ENCODE results near the gene RNF169. TPM values are rescaled to one million over a fixed set of nuclear protein-coding genes. Genes with fewer than 3 reads are reported as not detected.
"Not testable (repeated sequence)": the region's sequence is repeated elsewhere in the genome, so short reads cannot be mapped to it uniquely, and the experiment has no call there.

The RNF169 gene
- polyA plus RNA-seq, 1 donor from 2014 or later = 1.1 TPM

DNA sequence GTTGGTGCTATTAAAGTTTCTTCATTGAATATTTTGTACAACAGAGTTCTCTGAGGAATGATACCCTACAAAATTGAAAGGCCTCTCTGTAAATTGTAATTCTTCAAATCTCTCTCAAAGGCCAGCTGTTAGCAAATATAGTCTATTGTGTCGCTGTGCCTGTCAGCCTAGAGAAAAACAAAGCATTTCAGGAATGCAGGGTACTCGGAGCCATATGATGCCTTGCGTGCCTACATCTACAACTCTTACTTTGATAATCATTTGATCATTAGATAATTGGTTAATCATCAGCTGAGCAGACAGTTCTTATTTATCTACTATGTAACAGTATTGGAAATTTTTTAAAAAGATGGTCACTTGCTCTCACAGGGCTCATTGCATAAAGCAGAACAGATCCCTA is 67.3 kb downstream of the RNF169 start:
- Mint-ChIP-seq H3K36me3 (peaks cover 26% of the 10 kb centered on the region), H3K9me3 (no peaks in the 10 kb centered on the region), H3K27ac (no peak overlapping the region), H3K27me3 (no peaks in the 10 kb centered on the region), H3K4me1 (peaks cover 2 to 8% (median 5%) of the 10 kb centered on the region in 3 donors), H3K4me3 (no peak overlapping the region)

DNA sequence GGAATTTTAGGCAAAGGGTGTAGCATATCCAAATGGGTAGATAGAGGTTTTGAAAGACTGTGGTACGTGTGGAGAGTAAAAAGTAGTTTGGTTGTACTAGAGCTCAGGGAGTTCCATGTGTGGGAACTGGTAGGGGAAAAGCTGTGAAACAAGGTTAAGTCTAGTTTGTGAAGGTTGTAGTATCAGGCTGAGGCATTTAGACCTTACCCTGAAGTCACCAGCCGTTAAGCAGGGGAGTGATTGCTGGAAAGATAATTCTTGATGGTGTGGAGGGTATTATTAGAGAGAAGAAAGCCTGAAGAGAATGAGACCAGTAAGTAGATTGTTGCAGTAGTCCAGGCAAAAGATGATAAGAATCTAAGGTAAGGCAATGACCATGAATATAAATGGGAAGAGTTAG is 68.0 kb downstream of the RNF169 start:
- peaks cover 28% of the 10 kb centered on the region for H3K36me3 Mint-ChIP-seq
- peaks cover 2 to 8% (median 6%) of the 10 kb centered on the region in 3 donors for H3K4me1 Mint-ChIP-seq
- no peaks in the 10 kb centered on the region for H3K9me3 Mint-ChIP-seq
- no peak overlapping the region for H3K4me3 Mint-ChIP-seq
- H3K27ac Mint-ChIP-seq = no peak overlapping the region
- no peaks in the 10 kb centered on the region for H3K27me3 Mint-ChIP-seq

DNA sequence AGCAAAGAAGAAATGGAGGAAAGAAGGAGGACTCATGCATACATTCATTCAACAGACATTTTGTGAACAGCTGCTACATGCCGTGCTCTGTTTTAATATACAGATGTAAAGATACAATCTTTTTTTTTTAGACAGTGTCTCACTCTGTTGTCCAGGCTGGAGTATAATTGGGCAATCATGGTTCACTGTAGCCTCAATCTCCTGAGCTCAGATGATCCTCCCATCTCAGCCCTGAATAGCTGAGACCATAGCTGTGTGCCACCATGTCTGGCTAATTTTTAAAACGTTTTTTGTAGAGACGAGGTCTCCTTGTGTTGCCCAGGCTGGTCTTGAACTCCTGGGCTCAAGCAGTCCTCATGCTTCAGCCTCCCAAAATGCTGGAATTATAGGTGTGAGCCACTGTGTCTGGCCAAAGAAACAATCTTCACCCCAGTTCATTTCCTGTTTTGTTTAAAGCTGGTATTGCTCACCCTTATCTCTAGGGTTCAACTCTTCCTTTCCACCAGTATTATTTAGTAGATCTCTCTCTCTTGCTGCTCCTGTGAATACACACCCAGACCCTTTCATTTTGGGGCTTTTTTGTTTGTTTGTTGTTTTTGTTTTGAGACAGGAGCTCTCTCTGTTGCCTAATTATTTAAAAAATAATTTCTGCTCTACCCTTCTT is 69.8 kb downstream of the RNF169 start:
- Mint-ChIP-seq H3K4me1 (peaks cover 2 to 5% (median 4%) of the 10 kb centered on the region in 3 donors), H3K27me3 (no peaks in the 10 kb centered on the region), H3K4me3 (no peak overlapping the region), H3K9me3 (no peaks in the 10 kb centered on the region), H3K36me3 (peaks cover 29% of the 10 kb centered on the region), H3K27ac (peak overlapping the region in 1 of 3 donors; percentile 77)

- Mint-ChIP-seq H3K9me3 (peaks cover 2 to 6% (median 4%) of the 10 kb centered on the region in 3 donors), H3K27me3 (no peaks in the 10 kb centered on the region), H3K36me3 (peaks cover 36% of the 10 kb centered on the region), H3K4me3 (no peak overlapping the region), H3K4me1 (peaks cover 2 to 5% (median 4%) of the 10 kb centered on the region in 3 donors), H3K27ac (peak overlapping the region in 1 of 3 donors; percentile 36)
These were observed 70.8 kb downstream of the RNF169 start for GRCh38 chr11:74819400-74819799.

DNA sequence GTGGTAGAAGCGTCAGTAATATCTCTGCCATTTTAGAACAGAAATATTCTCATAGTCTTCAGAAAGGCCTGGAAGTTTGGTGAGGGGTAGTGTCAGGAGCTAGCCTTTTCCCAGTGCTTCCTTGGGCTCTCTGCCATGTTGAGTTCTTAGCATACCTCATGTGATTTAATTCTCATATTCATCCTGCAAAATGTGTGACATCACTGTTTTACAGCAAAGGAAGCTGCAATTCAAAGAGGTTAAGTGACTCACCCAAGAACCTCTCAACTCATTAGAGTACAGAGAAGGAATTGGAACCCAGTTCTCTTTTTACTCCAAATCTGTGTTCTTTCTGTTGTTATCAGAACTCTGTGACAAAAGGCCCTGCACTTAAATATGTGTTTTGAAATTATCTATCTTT is 72.1 kb downstream of the RNF169 start:
- H3K4me3 Mint-ChIP-seq = no peak overlapping the region
- peaks cover 2 to 5% (median 4%) of the 10 kb centered on the region in 3 donors for H3K4me1 Mint-ChIP-seq
- no peak overlapping the region for H3K27ac Mint-ChIP-seq

DNA sequence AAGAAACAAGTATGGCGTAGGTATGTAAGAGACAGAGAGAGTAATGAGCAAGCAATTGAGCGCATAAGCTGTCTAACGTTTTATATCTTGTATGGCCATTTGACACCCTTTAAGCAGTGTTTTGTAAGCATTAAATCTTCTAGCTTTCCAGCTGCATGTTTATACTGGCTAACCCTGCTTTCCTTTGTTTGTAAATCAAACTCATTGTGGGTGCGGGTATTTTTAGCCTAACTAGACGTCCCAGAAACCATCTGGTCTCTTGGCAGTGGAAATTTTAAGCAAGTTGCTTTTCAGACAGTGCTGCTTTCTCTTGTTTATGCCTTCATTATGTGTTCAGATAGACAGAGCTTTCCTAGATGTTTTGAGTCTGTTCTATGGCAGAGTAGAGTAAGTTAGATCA is 73.5 kb downstream of the RNF169 start:
- H3K4me1 Mint-ChIP-seq = peaks cover 1 to 2% (median 2%) of the 10 kb centered on the region in 3 donors
- H3K9me3 Mint-ChIP-seq = peaks cover 2 to 17% (median 7%) of the 10 kb centered on the region in 3 donors
- peak overlapping the region in 1 of 3 donors; percentile 74 for H3K27ac Mint-ChIP-seq
- no peak overlapping the region for H3K4me3 Mint-ChIP-seq
- no peaks in the 10 kb centered on the region for H3K27me3 Mint-ChIP-seq
- H3K36me3 Mint-ChIP-seq = peaks cover 42% of the 10 kb centered on the region

More for the DNA sequence above, 72.1 kb downstream of the RNF169 start:
- Mint-ChIP-seq H3K27me3 (no peaks in the 10 kb centered on the region), H3K36me3 (peaks cover 48% of the 10 kb centered on the region), H3K9me3 (peaks cover 2 to 16% (median 7%) of the 10 kb centered on the region in 3 donors)

DNA sequence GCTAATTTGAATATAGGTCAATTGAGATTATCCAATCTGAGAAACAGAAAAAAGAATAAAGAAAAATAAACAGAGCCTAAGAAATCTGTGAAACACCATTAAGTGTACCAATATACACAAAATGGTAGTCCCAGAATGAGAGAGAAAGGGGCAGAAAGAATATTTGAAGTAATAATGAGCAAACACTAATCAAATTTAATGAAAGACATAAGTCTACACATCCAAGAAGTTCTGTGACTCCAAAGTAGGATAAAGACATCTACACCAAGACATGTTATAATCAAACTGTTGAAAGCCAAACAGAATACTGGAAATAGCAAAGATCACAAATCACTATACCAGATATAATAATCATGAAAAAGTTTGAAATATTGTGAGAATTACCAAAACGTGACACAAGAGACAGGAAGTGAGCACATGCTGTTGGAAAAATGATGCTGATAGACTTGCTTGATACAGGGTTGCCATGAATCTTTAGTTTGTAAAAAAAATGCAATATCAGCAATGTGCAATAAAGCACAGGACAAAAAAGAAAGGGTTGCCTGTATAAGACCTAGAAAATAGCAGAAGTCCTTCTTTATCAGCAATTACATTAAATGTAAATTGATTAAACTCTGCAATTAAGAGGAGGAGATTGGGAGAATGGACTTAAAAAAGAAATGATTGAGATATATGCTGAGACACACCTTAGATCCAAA is 75.8 kb downstream of the RNF169 start:
- no peaks in the 10 kb centered on the region for H3K27me3 Mint-ChIP-seq
- peaks cover 2 to 21% (median 7%) of the 10 kb centered on the region in 3 donors for H3K9me3 Mint-ChIP-seq
- peaks cover 47% of the 10 kb centered on the region for H3K36me3 Mint-ChIP-seq
- H3K4me1 Mint-ChIP-seq = peaks cover 0 to 2% (median 0%) of the 10 kb centered on the region in 3 donors
- no peak overlapping the region for H3K4me3 Mint-ChIP-seq
- H3K27ac Mint-ChIP-seq = peak overlapping the region in 1 of 3 donors; percentile 12

DNA sequence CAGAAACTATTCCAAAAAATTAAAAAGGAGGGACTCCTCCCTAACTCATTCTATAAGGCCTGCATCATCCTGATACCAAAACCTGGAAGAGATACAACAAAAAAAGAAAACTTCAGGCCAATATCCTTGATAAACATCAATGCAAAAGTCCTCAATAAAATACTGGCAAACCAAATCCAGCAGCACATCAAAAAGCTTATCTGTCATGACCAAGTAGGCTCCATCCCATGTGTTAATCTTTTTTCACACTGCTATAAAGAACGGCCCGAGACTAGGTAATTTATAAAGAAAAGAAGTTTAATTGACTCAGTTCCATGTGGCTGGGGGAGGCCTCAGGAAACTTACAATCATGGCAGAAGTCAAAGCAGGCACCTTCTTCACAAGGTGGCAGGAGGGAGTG is 76.9 kb downstream of the RNF169 start:
- H3K4me3 Mint-ChIP-seq, H3K27me3 Mint-ChIP-seq, H3K4me1 Mint-ChIP-seq: not testable (repeated sequence)
- Mint-ChIP-seq H3K9me3 (peaks cover 2 to 21% (median 7%) of the 10 kb centered on the region in 3 donors), H3K36me3 (peaks cover 39% of the 10 kb centered on the region), H3K27ac (peak overlapping the region in 1 of 3 donors; percentile 5)

- peaks cover 44% of the 10 kb centered on the region for H3K36me3 Mint-ChIP-seq
- no peak overlapping the region for H3K4me3 Mint-ChIP-seq
- peaks cover 2 to 21% (median 7%) of the 10 kb centered on the region in 3 donors for H3K9me3 Mint-ChIP-seq
- peak overlapping the region in 1 of 3 donors; percentile 33 for H3K27ac Mint-ChIP-seq
- peaks cover 0 to 1% (median 0%) of the 10 kb centered on the region in 3 donors for H3K4me1 Mint-ChIP-seq
- no peaks in the 10 kb centered on the region for H3K27me3 Mint-ChIP-seq
These were observed 78.3 kb downstream of the RNF169 start for GRCh38 chr11:74826901-74827300.

GRCh38 chr11:74837191-74837590 is 88.5 kb downstream of the RNF169 start:
- Mint-ChIP-seq H3K36me3 (peaks cover 23% of the 10 kb centered on the region), H3K9me3 (no peaks in the 10 kb centered on the region), H3K27ac (no peak overlapping the region), H3K27me3 (no peaks in the 10 kb centered on the region), H3K4me1 (peaks cover 6 to 8% (median 7%) of the 10 kb centered on the region in 3 donors), H3K4me3 (no peak overlapping the region)

DNA sequence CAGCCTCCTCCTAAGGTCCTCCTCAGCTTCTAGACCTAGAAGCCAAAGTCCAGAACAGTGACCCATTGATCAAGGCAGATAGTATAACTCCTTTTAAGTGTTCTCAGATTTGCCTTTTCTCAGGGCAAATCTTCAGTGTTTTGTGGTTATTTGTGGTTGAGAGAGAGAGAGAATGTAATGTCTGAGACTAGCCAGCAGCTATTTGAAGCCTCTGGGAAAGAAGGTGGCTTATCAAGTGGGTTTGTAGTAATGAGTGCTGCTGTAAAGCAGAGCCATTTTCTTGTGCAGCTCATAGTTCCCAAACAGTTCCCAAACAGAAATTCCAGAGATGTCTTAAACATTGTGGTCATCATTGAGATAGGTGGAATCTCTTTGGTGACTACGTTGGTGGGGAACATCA is 89.5 kb downstream of the RNF169 start:
- Mint-ChIP-seq H3K4me1 (peaks cover 6 to 8% (median 7%) of the 10 kb centered on the region in 3 donors), H3K27ac (peak overlapping the region in 2 of 3 donors; percentile 34 to 54), H3K4me3 (peak overlapping the region in 1 of 4 donors; percentile 17), H3K27me3 (no peaks in the 10 kb centered on the region), H3K36me3 (peaks cover 20% of the 10 kb centered on the region), H3K9me3 (no peaks in the 10 kb centered on the region)

GRCh38 chr11:74839446-74839845 is 90.8 kb downstream of the RNF169 start:
- no peaks in the 10 kb centered on the region for H3K27me3 Mint-ChIP-seq
- peaks cover 6 to 8% (median 7%) of the 10 kb centered on the region in 3 donors for H3K4me1 Mint-ChIP-seq
- no peaks in the 10 kb centered on the region for H3K9me3 Mint-ChIP-seq
- peaks cover 23% of the 10 kb centered on the region for H3K36me3 Mint-ChIP-seq
- peak overlapping the region in 1 of 4 donors; percentile 37 for H3K4me3 Mint-ChIP-seq
- no peak overlapping the region for H3K27ac Mint-ChIP-seq

GRCh38 chr11:74839971-74840370 is 91.3 kb downstream of the RNF169 start:
- peaks cover 6 to 8% (median 7%) of the 10 kb centered on the region in 3 donors for H3K4me1 Mint-ChIP-seq
- H3K4me3 Mint-ChIP-seq = no peak overlapping the region
- no peaks in the 10 kb centered on the region for H3K9me3 Mint-ChIP-seq
- H3K27ac Mint-ChIP-seq = peak overlapping the region in 1 of 3 donors; percentile 74
- H3K27me3 Mint-ChIP-seq = no peaks in the 10 kb centered on the region
- H3K36me3 Mint-ChIP-seq = peaks cover 22% of the 10 kb centered on the region

DNA sequence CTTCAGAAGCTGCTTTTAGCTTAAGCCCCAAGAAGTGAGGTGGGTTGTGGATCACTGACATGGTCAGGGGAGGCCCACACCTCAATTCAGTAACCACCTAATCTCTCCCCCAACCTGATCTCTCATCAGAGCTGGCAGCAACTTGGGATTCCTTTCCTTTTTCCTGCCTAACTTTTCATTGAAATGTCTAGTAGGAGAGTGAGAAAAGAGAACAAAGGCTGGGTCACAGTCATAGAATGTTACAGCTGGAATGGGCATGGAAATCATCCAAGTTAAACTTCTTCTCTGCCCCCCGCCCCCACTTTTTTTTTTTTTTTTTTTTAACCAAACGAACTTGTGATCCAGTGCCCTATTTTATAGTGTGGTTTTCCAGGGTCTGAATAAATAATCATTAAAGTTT is 91.8 kb downstream of the RNF169 start:
- Mint-ChIP-seq H3K27me3 (no peaks in the 10 kb centered on the region), H3K4me3 (no peak overlapping the region), H3K9me3 (no peaks in the 10 kb centered on the region), H3K36me3 (peaks cover 22% of the 10 kb centered on the region), H3K4me1 (peaks cover 6 to 11% (median 7%) of the 10 kb centered on the region in 3 donors), H3K27ac (peak overlapping the region in 1 of 3 donors; percentile 74)

GRCh38 chr11:74842967-74843366 is 94.3 kb downstream of the RNF169 start:
- Mint-ChIP-seq H3K27ac (no peak overlapping the region), H3K27me3 (no peaks in the 10 kb centered on the region), H3K36me3 (peaks cover 16% of the 10 kb centered on the region), H3K4me3 (no peak overlapping the region), H3K9me3 (no peaks in the 10 kb centered on the region), H3K4me1 (peaks cover 14 to 21% (median 18%) of the 10 kb centered on the region in 3 donors)

Data from IgD-negative memory B cell (primary cell).